ENCODE data around the gene LRCH4. TPM values are rescaled to one million over a fixed set of nuclear protein-coding genes. Genes with fewer than 3 reads are reported as not detected.

LRCH4 gene
- total RNA-seq, 3 donors from 2014 or later = 57.2 to 71.0 (median 63.9) TPM

- peaks cover 32% of the 10 kb centered on the region for H3K4me1 ChIP-seq (ENCODE audit: low read depth)
- H3K36me3 ChIP-seq (ENCODE audit: low read depth) = no peaks in the 10 kb centered on the region
- H3K9me3 ChIP-seq = no peaks in the 10 kb centered on the region
- ATAC-seq (no peak), DNase-seq (peak in 1 of 3 donors; percentile 24)
- TF ChIP-seq CTCF (IDR thresholded peaks at IDR 0.05) = no peak
- intact Hi-C loops (cut with DNase I, micrococcal nuclease) = no loop called here
- no peak overlapping the region for H3K4me3 ChIP-seq
Observed at GRCh38 chr7:100571829-100572116, 14.2 kb downstream of the LRCH4 start.

- ATAC-seq (no peak), DNase-seq (peak in 2 of 3 donors; percentile 33 to 52)
- Histone ChIP-seq H3K4me1 (ENCODE audit: low read depth) (peaks cover 32% of the 10 kb centered on the region), H3K4me3 (no peak overlapping the region), H3K36me3 (ENCODE audit: low read depth) (no peaks in the 10 kb centered on the region), H3K9me3 (no peaks in the 10 kb centered on the region)
- intact Hi-C loops (cut with DNase I, micrococcal nuclease) = no loop called here
- TF ChIP-seq CTCF (IDR thresholded peaks at IDR 0.05) = no peak
Observed at GRCh38 chr7:100570954-100571828, 14.7 kb downstream of the LRCH4 start.

- Histone ChIP-seq H3K4me1 (ENCODE audit: low read depth) (peaks cover 32% of the 10 kb centered on the region), H3K9me3 (no peaks in the 10 kb centered on the region), H3K36me3 (ENCODE audit: low read depth) (no peaks in the 10 kb centered on the region), H3K4me3 (no peak overlapping the region)
- TF ChIP-seq CTCF (IDR thresholded peaks at IDR 0.05) = peak; percentile 6
- DNase-seq (peak; percentile 72 to 81 (median 79)), ATAC-seq (peak; percentile 60)
- intact Hi-C loops (cut with DNase I, micrococcal nuclease) = no loop called here
Observed at GRCh38 chr7:100568896-100569844, 16.8 kb downstream of the LRCH4 start.

GRCh38 chr7:100568176-100568895 is 17.6 kb downstream of the LRCH4 start:
- intact Hi-C loops (cut with DNase I, micrococcal nuclease) = no loop called here
- Histone ChIP-seq H3K4me3 (no peak overlapping the region), H3K4me1 (ENCODE audit: low read depth) (peaks cover 32% of the 10 kb centered on the region), H3K9me3 (no peaks in the 10 kb centered on the region), H3K36me3 (ENCODE audit: low read depth) (no peaks in the 10 kb centered on the region)
- ATAC-seq = peak; percentile 54
- DNase-seq = peak; percentile 69 to 77 (median 76)
- no peak for TF ChIP-seq CTCF (IDR thresholded peaks at IDR 0.05)

- Histone ChIP-seq H3K4me1 (ENCODE audit: low read depth) (peaks cover 32% of the 10 kb centered on the region), H3K36me3 (ENCODE audit: low read depth) (no peaks in the 10 kb centered on the region), H3K9me3 (no peaks in the 10 kb centered on the region), H3K4me3 (no peak overlapping the region)
- ATAC-seq (no peak), DNase-seq (peak in 2 of 3 donors; percentile 29 to 36)
- intact Hi-C loops (cut with DNase I, micrococcal nuclease) = no loop called here
- TF ChIP-seq CTCF (IDR thresholded peaks at IDR 0.05) = no peak
Observed at GRCh38 chr7:100567751-100568175, 18.2 kb downstream of the LRCH4 start.
